WTC11 (cell line): ENCODE measurements around the gene MIDN. TPM values are rescaled to one million over a fixed set of nuclear protein-coding genes. Genes with fewer than 3 reads are reported as not detected.

Source experiments
- ATAC-seq: fragments of 200-7000 bp; cut with Tn5 transposase; 2 replicates; pipeline ENCODE4 v1.10.0; 2021; ENCODE audit warnings: mild to moderate bottlenecking, moderate library complexity
- CTCF ChIA-PET: fragments of 300-600 bp; sonication (Branson Sonifier 250); formaldehyde crosslinking; loops from one replicate; lab custom pipeline; 2021; ENCODE audit warnings: antibody characterized with exemption; lab: Charles Lee
- POLR2A ChIA-PET: fragments of 350-600 bp; sonication (Branson Sonifier 250); formaldehyde crosslinking; loops from one replicate; lab custom pipeline; 2021; ENCODE audit warnings: antibody characterized with exemption; lab: Charles Lee
- DNase-seq: peaks from one replicate; pipeline ENCODE4 v3.0.0; 2021; ENCODE audit warnings: low spot score
- H3K27ac Mint-ChIP-seq: 2 replicates; pipeline ENCODE4 v1.8.0; 2021; ENCODE audit warnings: mixed read lengths
- H3K27me3 Mint-ChIP-seq: 2 replicates; pipeline ENCODE4 v1.8.0; 2021; ENCODE audit warnings: low read depth, mild to moderate bottlenecking, moderate library complexity, mixed read lengths
- H3K36me3 Mint-ChIP-seq: 2 replicates; pipeline ENCODE4 v1.8.0; 2021; ENCODE audit warnings: mixed read lengths
- H3K4me1 Mint-ChIP-seq: 2 replicates; pipeline ENCODE4 v1.8.0; 2022; ENCODE audit warnings: mixed read lengths
- H3K4me3 Mint-ChIP-seq: 2 replicates; pipeline ENCODE4 v1.8.0; 2021; ENCODE audit warnings: mild to moderate bottlenecking, moderate library complexity, mixed read lengths
- H3K9me3 Mint-ChIP-seq: 2 replicates; pipeline ENCODE4 v1.8.0; 2021; ENCODE audit warnings: mixed read lengths
- CBFB ChIP-seq: sonication (generic); formaldehyde crosslinking; IDR thresholded peaks from 2 replicates; pipeline ENCODE4 v1.8.1; 2022; ENCODE audit warnings: mild to moderate bottlenecking, low read depth, missing genetic modification reagents
- FOXK1 ChIP-seq: sonication (generic); formaldehyde crosslinking; IDR thresholded peaks from 2 replicates; pipeline ENCODE4 v1.8.0; 2022; ENCODE audit warnings: mild to moderate bottlenecking, moderate library complexity, missing genetic modification reagents
- MXD4 ChIP-seq: fragments of 250-450 bp; sonication (Bioruptor Pico); IDR thresholded peaks from 2 replicates; pipeline ENCODE4 v1.8.0; 2021; ENCODE audit warnings: mild to moderate bottlenecking, moderate library complexity, borderline replicate concordance
- NR2C2 ChIP-seq: sonication (generic); formaldehyde crosslinking; IDR thresholded peaks from 2 replicates; pipeline ENCODE4 v1.8.0; 2022; ENCODE audit warnings: mild to moderate bottlenecking, missing genetic modification reagents
- TEAD4 ChIP-seq: sonication (generic); formaldehyde crosslinking; IDR thresholded peaks from 2 replicates; pipeline ENCODE4 v1.8.0; 2022; ENCODE audit warnings: mild to moderate bottlenecking, missing genetic modification reagents
- ZNF263 ChIP-seq: sonication (generic); formaldehyde crosslinking; IDR thresholded peaks from 2 replicates; pipeline ENCODE4 v1.8.1; 2022; ENCODE audit warnings: low read depth, mild to moderate bottlenecking, moderate library complexity, missing genetic modification reagents
- ZNF671 ChIP-seq: fragments of 250-450 bp; sonication (Bioruptor Pico); IDR thresholded peaks from 2 replicates; pipeline ENCODE4 v1.8.0; 2021; ENCODE audit warnings: mild to moderate bottlenecking
- total RNA-seq: library from RNA; stranded (reverse); gene quantifications from 3 replicates; pipeline ENCODE4 v1.2.3, GENCODE V29; 2021
- TF ChIP-seq, protein P1 (sequence below): sonication (generic); formaldehyde crosslinking; IDR thresholded peaks from 2 replicates; pipeline ENCODE4 v1.8.0; 2023; ENCODE audit warnings: missing genetic modification reagents, mild to moderate bottlenecking, borderline replicate concordance
- TF ChIP-seq, protein P2 (sequence below): fragments of 250-450 bp; sonication (Bioruptor Pico); IDR thresholded peaks from 2 replicates; pipeline ENCODE4 v1.9.0; 2021; ENCODE audit warnings: mild to moderate bottlenecking
- TF ChIP-seq, protein P3 (sequence below): fragments of 250-450 bp; sonication (Bioruptor Pico); IDR thresholded peaks from 2 replicates; pipeline ENCODE4 v1.8.0; 2021; ENCODE audit warnings: mild to moderate bottlenecking
- TF ChIP-seq, protein P4 (sequence below): sonication (generic); formaldehyde crosslinking; IDR thresholded peaks from 2 replicates; pipeline ENCODE4 v1.8.1; 2022; ENCODE audit warnings: low read depth, mild to moderate bottlenecking, moderate library complexity, missing genetic modification reagents, borderline replicate concordance
- TF ChIP-seq, protein P5 (sequence below): sonication (generic); formaldehyde crosslinking; IDR thresholded peaks from 2 replicates; pipeline ENCODE4 v1.8.0; 2022; ENCODE audit warnings: missing genetic modification reagents
- TF ChIP-seq, protein P6 (sequence below): sonication (generic); formaldehyde crosslinking; IDR thresholded peaks from 2 replicates; pipeline ENCODE4 v1.8.1; 2023; ENCODE audit warnings: mild to moderate bottlenecking, missing genetic modification reagents

The MIDN gene
- total RNA-seq, 1 experiment from 2014 or later: 189 TPM

DNA sequence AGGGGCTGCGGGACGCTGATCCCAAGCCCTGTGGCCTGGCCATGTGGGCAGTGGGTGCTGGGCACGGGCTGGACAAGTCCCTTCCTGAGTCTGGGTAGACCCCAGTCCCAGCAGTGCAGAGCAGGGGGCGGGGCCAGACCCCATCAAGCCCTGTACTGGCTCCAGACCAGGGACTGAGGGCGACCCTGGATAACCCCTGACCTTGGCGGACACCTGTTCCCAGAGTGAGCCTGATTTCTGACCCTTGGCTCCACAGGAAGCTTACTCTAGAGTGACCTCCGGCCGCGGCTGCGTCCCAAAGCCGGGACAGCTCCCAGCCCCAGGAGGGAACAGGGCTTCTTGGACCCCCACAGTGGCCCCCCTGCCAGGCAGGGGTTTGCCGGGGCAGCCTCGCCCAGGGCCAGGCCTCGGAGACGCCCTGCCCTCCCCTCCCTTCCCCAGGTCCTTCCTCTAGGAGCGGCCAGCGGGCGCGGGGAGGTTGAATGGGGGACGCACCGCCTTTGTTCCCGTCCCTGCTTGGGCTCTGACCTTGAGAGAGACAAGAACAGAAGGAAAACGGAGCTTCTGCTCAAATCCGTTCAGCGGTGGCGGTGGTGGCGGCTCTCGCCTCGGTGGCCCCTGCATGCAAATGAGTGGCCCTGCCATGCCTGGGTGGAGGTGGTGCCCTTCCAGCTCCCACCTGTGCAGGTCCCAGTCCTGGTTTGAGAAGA, 35.0 kb downstream of the MIDN start (continued):
- TF ChIP-seq, protein P1, sequence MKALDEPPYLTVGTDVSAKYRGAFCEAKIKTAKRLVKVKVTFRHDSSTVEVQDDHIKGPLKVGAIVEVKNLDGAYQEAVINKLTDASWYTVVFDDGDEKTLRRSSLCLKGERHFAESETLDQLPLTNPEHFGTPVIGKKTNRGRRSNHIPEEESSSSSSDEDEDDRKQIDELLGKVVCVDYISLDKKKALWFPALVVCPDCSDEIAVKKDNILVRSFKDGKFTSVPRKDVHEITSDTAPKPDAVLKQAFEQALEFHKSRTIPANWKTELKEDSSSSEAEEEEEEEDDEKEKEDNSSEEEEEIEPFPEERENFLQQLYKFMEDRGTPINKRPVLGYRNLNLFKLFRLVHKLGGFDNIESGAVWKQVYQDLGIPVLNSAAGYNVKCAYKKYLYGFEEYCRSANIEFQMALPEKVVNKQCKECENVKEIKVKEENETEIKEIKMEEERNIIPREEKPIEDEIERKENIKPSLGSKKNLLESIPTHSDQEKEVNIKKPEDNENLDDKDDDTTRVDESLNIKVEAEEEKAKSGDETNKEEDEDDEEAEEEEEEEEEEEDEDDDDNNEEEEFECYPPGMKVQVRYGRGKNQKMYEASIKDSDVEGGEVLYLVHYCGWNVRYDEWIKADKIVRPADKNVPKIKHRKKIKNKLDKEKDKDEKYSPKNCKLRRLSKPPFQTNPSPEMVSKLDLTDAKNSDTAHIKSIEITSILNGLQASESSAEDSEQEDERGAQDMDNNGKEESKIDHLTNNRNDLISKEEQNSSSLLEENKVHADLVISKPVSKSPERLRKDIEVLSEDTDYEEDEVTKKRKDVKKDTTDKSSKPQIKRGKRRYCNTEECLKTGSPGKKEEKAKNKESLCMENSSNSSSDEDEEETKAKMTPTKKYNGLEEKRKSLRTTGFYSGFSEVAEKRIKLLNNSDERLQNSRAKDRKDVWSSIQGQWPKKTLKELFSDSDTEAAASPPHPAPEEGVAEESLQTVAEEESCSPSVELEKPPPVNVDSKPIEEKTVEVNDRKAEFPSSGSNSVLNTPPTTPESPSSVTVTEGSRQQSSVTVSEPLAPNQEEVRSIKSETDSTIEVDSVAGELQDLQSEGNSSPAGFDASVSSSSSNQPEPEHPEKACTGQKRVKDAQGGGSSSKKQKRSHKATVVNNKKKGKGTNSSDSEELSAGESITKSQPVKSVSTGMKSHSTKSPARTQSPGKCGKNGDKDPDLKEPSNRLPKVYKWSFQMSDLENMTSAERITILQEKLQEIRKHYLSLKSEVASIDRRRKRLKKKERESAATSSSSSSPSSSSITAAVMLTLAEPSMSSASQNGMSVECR: no peak
- TF ChIP-seq, protein P2, sequence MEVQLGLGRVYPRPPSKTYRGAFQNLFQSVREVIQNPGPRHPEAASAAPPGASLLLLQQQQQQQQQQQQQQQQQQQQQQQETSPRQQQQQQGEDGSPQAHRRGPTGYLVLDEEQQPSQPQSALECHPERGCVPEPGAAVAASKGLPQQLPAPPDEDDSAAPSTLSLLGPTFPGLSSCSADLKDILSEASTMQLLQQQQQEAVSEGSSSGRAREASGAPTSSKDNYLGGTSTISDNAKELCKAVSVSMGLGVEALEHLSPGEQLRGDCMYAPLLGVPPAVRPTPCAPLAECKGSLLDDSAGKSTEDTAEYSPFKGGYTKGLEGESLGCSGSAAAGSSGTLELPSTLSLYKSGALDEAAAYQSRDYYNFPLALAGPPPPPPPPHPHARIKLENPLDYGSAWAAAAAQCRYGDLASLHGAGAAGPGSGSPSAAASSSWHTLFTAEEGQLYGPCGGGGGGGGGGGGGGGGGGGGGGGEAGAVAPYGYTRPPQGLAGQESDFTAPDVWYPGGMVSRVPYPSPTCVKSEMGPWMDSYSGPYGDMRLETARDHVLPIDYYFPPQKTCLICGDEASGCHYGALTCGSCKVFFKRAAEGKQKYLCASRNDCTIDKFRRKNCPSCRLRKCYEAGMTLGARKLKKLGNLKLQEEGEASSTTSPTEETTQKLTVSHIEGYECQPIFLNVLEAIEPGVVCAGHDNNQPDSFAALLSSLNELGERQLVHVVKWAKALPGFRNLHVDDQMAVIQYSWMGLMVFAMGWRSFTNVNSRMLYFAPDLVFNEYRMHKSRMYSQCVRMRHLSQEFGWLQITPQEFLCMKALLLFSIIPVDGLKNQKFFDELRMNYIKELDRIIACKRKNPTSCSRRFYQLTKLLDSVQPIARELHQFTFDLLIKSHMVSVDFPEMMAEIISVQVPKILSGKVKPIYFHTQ (CRISPR knock-in tag): no peak

DNA sequence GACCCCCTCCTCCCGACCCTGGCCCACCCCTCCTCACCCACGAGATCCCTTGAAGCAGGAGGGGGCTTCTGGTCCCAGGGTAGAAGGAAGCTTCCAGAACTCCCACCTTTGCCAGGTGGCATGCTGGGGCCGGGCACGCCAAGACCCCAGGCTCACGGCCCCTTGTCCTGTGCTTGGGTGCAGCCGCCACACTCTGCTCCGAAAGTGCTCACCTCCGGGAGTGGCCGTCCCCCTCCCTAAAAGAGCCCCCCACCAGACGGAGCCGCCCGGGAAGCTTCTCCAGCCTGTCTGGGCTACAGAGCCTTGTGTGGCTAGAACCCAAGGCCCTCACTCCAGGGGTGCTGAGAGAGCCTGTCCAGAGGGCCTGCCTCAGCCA, 35.5 kb downstream of the MIDN start:
- ChIA-PET CTCF (interaction anchor here (1.3 to 2.8 kb wide), 2 partner anchors 9 to 39 kb away, joined by 5 to 15 read pairs; partner anchors contain the start of gene FAM174C), POLR2A (no interaction called here)
- Mint-ChIP-seq H3K4me3 (peak overlapping the region; percentile 37), H3K36me3 (no peaks in the 10 kb centered on the region), H3K4me1 (peaks cover 13% of the 10 kb centered on the region), H3K27me3 (peaks cover 19% of the 10 kb centered on the region), H3K27ac (no peak overlapping the region), H3K9me3 (no peaks in the 10 kb centered on the region)
- DNase-seq (no peak), ATAC-seq (no peak)
- TF ChIP-seq NR2C2 (CRISPR knock-in tag) (no peak), ZNF263 (CRISPR knock-in tag) (no peak), TEAD4 (CRISPR knock-in tag) (no peak), CBFB (no peak), ZNF671 (no peak), FOXK1 (CRISPR knock-in tag) (no peak), MXD4 (CRISPR knock-in tag) (no peak)
- TF ChIP-seq, protein P3, sequence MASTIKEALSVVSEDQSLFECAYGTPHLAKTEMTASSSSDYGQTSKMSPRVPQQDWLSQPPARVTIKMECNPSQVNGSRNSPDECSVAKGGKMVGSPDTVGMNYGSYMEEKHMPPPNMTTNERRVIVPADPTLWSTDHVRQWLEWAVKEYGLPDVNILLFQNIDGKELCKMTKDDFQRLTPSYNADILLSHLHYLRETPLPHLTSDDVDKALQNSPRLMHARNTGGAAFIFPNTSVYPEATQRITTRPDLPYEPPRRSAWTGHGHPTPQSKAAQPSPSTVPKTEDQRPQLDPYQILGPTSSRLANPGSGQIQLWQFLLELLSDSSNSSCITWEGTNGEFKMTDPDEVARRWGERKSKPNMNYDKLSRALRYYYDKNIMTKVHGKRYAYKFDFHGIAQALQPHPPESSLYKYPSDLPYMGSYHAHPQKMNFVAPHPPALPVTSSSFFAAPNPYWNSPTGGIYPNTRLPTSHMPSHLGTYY (CRISPR knock-in tag): no peak
- TF ChIP-seq, protein P4, sequence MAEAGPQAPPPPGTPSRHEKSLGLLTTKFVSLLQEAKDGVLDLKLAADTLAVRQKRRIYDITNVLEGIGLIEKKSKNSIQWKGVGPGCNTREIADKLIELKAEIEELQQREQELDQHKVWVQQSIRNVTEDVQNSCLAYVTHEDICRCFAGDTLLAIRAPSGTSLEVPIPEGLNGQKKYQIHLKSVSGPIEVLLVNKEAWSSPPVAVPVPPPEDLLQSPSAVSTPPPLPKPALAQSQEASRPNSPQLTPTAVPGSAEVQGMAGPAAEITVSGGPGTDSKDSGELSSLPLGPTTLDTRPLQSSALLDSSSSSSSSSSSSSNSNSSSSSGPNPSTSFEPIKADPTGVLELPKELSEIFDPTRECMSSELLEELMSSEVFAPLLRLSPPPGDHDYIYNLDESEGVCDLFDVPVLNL: no peak
- TF ChIP-seq, protein P2 (CRISPR knock-in tag): no peak
- TF ChIP-seq, protein P5, sequence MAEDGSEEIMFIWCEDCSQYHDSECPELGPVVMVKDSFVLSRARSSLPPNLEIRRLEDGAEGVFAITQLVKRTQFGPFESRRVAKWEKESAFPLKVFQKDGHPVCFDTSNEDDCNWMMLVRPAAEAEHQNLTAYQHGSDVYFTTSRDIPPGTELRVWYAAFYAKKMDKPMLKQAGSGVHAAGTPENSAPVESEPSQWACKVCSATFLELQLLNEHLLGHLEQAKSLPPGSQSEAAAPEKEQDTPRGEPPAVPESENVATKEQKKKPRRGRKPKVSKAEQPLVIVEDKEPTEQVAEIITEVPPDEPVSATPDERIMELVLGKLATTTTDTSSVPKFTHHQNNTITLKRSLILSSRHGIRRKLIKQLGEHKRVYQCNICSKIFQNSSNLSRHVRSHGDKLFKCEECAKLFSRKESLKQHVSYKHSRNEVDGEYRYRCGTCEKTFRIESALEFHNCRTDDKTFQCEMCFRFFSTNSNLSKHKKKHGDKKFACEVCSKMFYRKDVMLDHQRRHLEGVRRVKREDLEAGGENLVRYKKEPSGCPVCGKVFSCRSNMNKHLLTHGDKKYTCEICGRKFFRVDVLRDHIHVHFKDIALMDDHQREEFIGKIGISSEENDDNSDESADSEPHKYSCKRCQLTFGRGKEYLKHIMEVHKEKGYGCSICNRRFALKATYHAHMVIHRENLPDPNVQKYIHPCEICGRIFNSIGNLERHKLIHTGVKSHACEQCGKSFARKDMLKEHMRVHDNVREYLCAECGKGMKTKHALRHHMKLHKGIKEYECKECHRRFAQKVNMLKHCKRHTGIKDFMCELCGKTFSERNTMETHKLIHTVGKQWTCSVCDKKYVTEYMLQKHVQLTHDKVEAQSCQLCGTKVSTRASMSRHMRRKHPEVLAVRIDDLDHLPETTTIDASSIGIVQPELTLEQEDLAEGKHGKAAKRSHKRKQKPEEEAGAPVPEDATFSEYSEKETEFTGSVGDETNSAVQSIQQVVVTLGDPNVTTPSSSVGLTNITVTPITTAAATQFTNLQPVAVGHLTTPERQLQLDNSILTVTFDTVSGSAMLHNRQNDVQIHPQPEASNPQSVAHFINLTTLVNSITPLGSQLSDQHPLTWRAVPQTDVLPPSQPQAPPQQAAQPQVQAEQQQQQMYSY: no peak
- TF ChIP-seq, protein P6, sequence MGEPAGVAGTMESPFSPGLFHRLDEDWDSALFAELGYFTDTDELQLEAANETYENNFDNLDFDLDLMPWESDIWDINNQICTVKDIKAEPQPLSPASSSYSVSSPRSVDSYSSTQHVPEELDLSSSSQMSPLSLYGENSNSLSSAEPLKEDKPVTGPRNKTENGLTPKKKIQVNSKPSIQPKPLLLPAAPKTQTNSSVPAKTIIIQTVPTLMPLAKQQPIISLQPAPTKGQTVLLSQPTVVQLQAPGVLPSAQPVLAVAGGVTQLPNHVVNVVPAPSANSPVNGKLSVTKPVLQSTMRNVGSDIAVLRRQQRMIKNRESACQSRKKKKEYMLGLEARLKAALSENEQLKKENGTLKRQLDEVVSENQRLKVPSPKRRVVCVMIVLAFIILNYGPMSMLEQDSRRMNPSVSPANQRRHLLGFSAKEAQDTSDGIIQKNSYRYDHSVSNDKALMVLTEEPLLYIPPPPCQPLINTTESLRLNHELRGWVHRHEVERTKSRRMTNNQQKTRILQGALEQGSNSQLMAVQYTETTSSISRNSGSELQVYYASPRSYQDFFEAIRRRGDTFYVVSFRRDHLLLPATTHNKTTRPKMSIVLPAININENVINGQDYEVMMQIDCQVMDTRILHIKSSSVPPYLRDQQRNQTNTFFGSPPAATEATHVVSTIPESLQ: no peak
